ENCODE results near the gene RBM19. TPM values are rescaled to one million over a fixed set of nuclear protein-coding genes. Genes with fewer than 3 reads are reported as not detected.

The RBM19 gene
- total RNA-seq, 1 experiment from 2014 or later, result 61.7 TPM

DNA sequence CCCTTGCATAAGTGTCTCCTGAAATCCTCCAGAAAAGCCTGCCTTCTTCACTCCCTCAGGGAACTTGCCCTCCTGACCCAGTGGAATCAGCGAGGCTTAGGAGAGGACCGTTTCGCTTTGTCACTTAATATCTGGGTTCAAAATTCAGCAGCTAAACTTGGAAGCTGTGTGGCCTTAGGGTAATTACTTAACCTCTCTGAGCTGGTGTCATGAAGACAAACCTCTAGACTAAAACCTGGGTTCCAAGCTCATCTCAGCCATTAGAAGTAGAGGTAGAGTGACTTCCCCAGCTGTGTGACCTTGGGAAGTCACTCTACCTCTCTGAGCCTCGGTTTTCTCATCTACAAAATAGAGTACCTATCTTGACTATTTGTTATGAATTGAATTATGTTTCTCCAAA, 18.3 kb upstream of the RBM19 start:
- intact Hi-C loops (cut with micrococcal nuclease), result loop anchor here (10.0 kb wide), 2 partner anchors 1770 to 1930 kb away; no protein-coding TSS in a partner anchor
- Histone ChIP-seq H3K4me2 (ENCODE audit: low read length) (no peak overlapping the region), H3K79me2 (ENCODE audit: low read length) (no peaks in the 10 kb centered on the region), H2AFZ (ENCODE audit: low read length) (no peak overlapping the region), H3K27ac (ENCODE audit: low read length) (no peak overlapping the region), H3K4me1 (ENCODE audit: insufficient read depth, low read length) (no peaks in the 10 kb centered on the region), H3K4me3 (ENCODE audit: low read length) (no peak overlapping the region), H3K36me3 (ENCODE audit: low read depth, low read length) (no peaks in the 10 kb centered on the region), H3K9me3 (ENCODE audit: low read length) (no peaks in the 10 kb centered on the region), H3K9ac (ENCODE audit: low read length) (no peak overlapping the region), H3F3A (ENCODE audit: low read length, unreplicated experiment) (no peaks in the 10 kb centered on the region), H3K27me3 (ENCODE audit: low read length) (peaks cover 62% of the 10 kb centered on the region), H3K9me2 (replicated peaks; ENCODE audit: low read length) (no peaks in the 10 kb centered on the region), H4K20me1 (ENCODE audit: low read length) (no peaks in the 10 kb centered on the region)
- no peak for TF ChIP-seq EZH2phosphoT487 (IDR thresholded peaks at IDR 0.05; ENCODE audit: borderline replicate concordance, low read length)
- no peak for TF ChIP-seq EZH2 (IDR thresholded peaks at IDR 0.05; ENCODE audit: low read length, unreplicated experiment)
- TF ChIP-seq, protein P1, sequence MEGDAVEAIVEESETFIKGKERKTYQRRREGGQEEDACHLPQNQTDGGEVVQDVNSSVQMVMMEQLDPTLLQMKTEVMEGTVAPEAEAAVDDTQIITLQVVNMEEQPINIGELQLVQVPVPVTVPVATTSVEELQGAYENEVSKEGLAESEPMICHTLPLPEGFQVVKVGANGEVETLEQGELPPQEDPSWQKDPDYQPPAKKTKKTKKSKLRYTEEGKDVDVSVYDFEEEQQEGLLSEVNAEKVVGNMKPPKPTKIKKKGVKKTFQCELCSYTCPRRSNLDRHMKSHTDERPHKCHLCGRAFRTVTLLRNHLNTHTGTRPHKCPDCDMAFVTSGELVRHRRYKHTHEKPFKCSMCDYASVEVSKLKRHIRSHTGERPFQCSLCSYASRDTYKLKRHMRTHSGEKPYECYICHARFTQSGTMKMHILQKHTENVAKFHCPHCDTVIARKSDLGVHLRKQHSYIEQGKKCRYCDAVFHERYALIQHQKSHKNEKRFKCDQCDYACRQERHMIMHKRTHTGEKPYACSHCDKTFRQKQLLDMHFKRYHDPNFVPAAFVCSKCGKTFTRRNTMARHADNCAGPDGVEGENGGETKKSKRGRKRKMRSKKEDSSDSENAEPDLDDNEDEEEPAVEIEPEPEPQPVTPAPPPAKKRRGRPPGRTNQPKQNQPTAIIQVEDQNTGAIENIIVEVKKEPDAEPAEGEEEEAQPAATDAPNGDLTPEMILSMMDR (conservative IDR thresholded peaks at IDR 0.05; ENCODE audit: low read depth, low read length), result no peak
- ChIA-PET CTCF (no interaction called here), POLR2A (ENCODE audit: unreplicated experiment) (no interaction called here)
- BruUV-seq (replicated peaks), result no TSS peak
- ATAC-seq (no peak), DNase-seq (no peak)

DNA sequence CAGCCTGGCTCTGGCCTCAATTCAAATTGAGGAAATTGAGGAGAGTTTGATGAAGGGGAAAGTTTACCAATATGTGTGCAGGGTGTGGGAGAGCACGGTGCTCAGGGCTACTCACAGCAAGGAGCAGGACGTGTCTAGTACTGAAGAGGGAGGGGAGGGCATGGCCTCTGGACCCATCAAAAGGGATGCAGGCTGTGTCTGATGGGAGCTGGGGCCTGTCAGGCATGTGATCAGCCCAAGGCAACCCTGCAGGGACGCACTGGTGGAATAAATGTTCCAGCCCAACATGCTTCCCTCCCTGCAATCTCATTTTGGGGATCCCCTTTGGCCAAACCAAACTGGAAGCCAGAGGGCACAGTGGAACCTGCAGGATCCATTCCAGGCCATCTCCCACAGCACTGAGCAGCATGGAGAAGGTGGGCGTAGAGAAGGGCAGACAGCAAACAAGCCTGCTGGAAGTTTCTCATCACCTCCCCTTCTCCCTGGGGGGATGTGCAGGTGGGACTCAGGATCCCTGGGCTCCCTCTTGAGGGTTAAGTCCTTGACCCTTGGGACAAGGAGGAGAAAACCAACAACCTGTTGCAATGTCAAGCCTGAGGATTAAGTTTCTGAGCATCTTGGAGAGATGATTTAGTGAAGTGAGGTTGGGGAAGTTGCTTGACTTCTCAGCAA, 17.8 kb upstream of the RBM19 start:
- no peaks in the 10 kb centered on the region for H4K20me1 ChIP-seq (ENCODE audit: low read length)
- no peak for DNase-seq
- CTCF ChIA-PET, result no interaction called here
- H3K4me3 ChIP-seq (ENCODE audit: low read length), result no peak overlapping the region
- POLR2A ChIA-PET (ENCODE audit: unreplicated experiment), result no interaction called here
- H3F3A ChIP-seq (ENCODE audit: low read length, unreplicated experiment), result no peaks in the 10 kb centered on the region
- H3K9me3 ChIP-seq (ENCODE audit: low read length), result no peaks in the 10 kb centered on the region
- no peak overlapping the region for H3K4me2 ChIP-seq (ENCODE audit: low read length)
- no TSS peak for BruUV-seq (replicated peaks)
- no peak for ATAC-seq
- no peak overlapping the region for H3K9ac ChIP-seq (ENCODE audit: low read length)
- no peak overlapping the region for H3K27ac ChIP-seq (ENCODE audit: low read length)
- no peaks in the 10 kb centered on the region for H3K4me1 ChIP-seq (ENCODE audit: insufficient read depth, low read length)
- H3K27me3 ChIP-seq (ENCODE audit: low read length), result peaks cover 62% of the 10 kb centered on the region
- intact Hi-C loops (cut with micrococcal nuclease), result loop anchor here (10.0 kb wide), 2 partner anchors 1771 to 1931 kb away; no protein-coding TSS in a partner anchor
- no peak overlapping the region for H2AFZ ChIP-seq (ENCODE audit: low read length)
- TF ChIP-seq EZH2 (IDR thresholded peaks at IDR 0.05; ENCODE audit: low read length, unreplicated experiment), result no peak
- TF ChIP-seq, protein P1 (conservative IDR thresholded peaks at IDR 0.05; ENCODE audit: low read depth, low read length), result no peak
- no peak for TF ChIP-seq EZH2phosphoT487 (IDR thresholded peaks at IDR 0.05; ENCODE audit: borderline replicate concordance, low read length)
- H3K79me2 ChIP-seq (ENCODE audit: low read length), result no peaks in the 10 kb centered on the region
- no peaks in the 10 kb centered on the region for H3K9me2 ChIP-seq (replicated peaks; ENCODE audit: low read length)
- no peaks in the 10 kb centered on the region for H3K36me3 ChIP-seq (ENCODE audit: low read depth, low read length)

DNA sequence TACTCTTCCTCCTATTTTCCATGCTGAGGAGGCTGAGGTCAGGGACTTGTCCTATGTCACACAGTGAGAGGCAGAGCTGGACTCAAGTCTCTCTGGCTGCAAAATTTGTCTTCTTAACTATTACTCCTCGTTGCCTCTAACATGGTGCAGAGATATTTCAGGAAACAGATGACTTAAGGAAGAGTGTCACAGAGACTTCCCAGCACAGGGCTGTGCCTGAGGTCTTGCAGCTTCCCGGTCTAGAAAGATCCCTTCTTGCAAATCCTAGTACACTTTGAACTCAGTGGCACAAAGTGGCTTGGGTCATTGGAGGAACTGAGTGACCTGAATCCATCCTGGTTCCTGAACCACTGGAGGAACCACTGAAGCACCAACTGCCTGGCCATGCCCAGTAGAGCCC, 17.1 kb upstream of the RBM19 start:
- H3K9me2 ChIP-seq (replicated peaks; ENCODE audit: low read length), result no peaks in the 10 kb centered on the region
- H2AFZ ChIP-seq (ENCODE audit: low read length), result no peak overlapping the region
- no peak for ATAC-seq
- ChIA-PET CTCF (interaction anchor here (0.6 kb wide), 1 partner anchor 673 kb away, joined by 3 read pairs; no protein-coding TSS in a partner anchor), POLR2A (ENCODE audit: unreplicated experiment) (no interaction called here)
- H3K79me2 ChIP-seq (ENCODE audit: low read length), result no peaks in the 10 kb centered on the region
- DNase-seq, result no peak
- TF ChIP-seq EZH2 (IDR thresholded peaks at IDR 0.05; ENCODE audit: low read length, unreplicated experiment), result no peak
- TF ChIP-seq, protein P1 (conservative IDR thresholded peaks at IDR 0.05; ENCODE audit: low read depth, low read length), result no peak
- TF ChIP-seq EZH2phosphoT487 (IDR thresholded peaks at IDR 0.05; ENCODE audit: borderline replicate concordance, low read length), result no peak
- intact Hi-C loops (cut with micrococcal nuclease), result loop anchor here (10.0 kb wide), 2 partner anchors 1772 to 1932 kb away; no protein-coding TSS in a partner anchor
- no peak overlapping the region for H3K4me3 ChIP-seq (ENCODE audit: low read length)
- H3K36me3 ChIP-seq (ENCODE audit: low read depth, low read length), result no peaks in the 10 kb centered on the region
- peaks cover 63% of the 10 kb centered on the region for H3K27me3 ChIP-seq (ENCODE audit: low read length)
- H3K4me1 ChIP-seq (ENCODE audit: insufficient read depth, low read length), result no peaks in the 10 kb centered on the region
- H3K27ac ChIP-seq (ENCODE audit: low read length), result no peak overlapping the region
- no peaks in the 10 kb centered on the region for H3F3A ChIP-seq (ENCODE audit: low read length, unreplicated experiment)
- BruUV-seq (replicated peaks), result no TSS peak
- no peaks in the 10 kb centered on the region for H3K9me3 ChIP-seq (ENCODE audit: low read length)
- H3K9ac ChIP-seq (ENCODE audit: low read length), result no peak overlapping the region
- no peaks in the 10 kb centered on the region for H4K20me1 ChIP-seq (ENCODE audit: low read length)
- no peak overlapping the region for H3K4me2 ChIP-seq (ENCODE audit: low read length)

Measured in PC-3 (cell line).